GM19452 (cell line): Measurements from ENCODE around the gene PIERCE2.
A peak's percentile ranks its signal among the peaks of the same experiment; 100 is the strongest.
"Not testable (repeated sequence)": the region's sequence is repeated elsewhere in the genome, so short reads cannot be mapped to it uniquely, and the experiment has no call there.

Experiments used
- ATAC-seq: cut with Tn5 transposase; IDR thresholded peaks from one replicate; pipeline ENCODE4 v1.9.1; 2021; ENCODE audit not compliant: unreplicated experiment

Gene PIERCE2, protein sequence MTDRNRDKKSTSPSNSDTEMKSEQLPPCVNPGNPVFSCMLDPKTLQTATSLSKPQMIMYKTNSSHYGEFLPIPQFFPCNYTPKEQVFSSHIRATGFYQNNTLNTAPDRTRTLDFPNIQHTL

GRCh38 chr15:55408012-55408928 is at the start of gene PIERCE2, which contains the start of gene CCPG1:
TSS of gene PIERCE2 (plus strand) at chr15:55408495. CDS start at chr15:55408769, 274 bp downstream.
TSS of gene CCPG1 (minus strand) at chr15:55408359. CDS start at chr15:55389424, 18,935 bp downstream.
- peak; percentile 94 for ATAC-seq

- no peak for ATAC-seq
These were observed 48.0 kb upstream of the PIERCE2 start for GRCh38 chr15:55360256-55360655.

DNA sequence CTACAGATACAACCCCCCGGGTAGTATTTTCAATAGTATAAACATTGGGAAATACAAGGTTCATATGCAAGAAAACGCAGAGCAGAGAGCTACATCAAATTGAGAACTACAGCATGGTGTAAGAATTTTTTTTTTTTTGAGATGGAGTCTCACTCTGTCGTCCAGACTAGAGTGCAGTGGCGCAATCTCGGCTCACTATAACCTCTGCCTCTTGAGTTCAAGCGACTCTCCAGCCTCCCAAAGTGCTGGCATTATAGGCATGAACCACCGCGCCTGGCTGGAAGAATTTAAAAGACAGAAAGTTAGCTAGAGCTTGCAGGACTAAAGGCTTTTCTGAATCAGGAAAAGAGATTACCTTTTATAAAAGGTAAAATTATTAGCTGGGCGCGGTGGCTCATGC is 47.2 kb upstream of the PIERCE2 start:
- no peak for ATAC-seq

GRCh38 chr15:55362641-55363040 is 45.7 kb upstream of the PIERCE2 start:
- ATAC-seq, result no peak

DNA sequence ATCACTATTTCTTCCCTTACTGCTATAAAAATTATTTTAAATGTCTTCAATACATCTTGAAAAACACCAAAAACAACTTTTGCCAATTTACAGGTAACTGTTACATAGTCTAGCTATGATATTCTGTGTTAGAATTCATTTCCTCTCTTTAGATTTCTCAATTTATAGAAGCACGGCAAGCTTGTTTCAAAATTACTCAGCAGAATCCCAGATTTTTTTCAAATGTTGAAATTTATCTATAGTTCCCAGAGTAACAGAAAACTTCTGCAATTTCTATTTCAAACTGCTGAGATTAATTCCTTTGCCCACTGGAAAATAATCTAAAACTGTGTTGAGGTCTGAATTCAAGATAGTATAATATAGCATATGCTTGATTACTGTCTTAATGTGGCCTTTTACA is 41.3 kb upstream of the PIERCE2 start:
- ATAC-seq, result no peak

DNA sequence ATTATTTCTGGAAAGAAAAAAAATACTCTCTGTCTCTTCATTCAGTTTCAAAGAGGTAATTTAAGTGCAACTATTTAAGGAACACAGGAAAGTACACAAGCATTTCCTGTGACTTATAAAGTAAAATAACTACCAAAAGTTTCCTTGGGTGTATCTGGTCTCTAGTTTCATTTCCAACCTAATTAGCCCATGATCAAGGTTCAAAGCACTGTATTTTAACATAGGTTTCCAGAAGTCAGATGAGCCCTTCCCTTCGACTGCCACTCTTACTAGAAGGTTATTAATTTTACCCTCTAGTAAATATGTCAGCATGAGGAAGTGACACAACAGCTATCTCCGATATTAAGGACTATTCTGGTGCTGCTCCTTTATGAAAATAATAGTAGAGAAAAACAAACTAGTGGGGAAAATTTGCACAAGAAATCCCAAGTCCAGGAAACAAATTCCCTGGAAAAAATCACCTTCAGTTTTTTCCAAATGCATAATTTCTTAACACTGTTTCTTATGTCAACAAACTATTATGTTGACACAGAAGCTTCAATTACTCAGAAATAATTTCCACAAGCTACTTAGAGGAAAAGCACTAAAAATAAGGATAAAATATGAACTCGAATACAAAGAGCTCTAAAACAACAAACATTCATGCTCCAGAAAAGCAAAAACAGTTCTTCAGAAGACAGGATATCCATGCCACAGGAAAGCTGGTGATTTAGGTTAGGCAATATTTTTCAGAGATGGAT is 35.4 kb upstream of the PIERCE2 start:
- ATAC-seq, result no peak

DNA sequence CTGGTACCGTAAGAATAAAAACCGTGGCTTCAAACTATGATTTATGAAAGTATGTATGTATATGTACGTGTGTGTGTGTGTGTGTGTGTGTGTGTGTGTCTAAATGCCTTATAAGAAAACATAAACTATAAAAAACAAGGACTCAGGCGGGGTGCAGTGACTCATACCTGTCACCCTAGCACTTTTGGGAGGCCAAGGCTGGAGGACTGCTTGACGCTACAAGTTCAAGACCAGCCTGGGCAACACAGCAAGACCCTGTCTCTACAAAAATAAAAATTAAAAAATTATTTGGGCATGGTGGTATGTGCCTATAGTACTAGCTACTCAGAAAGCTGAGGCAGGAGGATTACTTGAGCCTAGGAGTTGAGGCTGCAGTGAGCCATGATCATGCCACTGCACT is 29.2 kb upstream of the PIERCE2 start:
- ATAC-seq, result no peak

DNA sequence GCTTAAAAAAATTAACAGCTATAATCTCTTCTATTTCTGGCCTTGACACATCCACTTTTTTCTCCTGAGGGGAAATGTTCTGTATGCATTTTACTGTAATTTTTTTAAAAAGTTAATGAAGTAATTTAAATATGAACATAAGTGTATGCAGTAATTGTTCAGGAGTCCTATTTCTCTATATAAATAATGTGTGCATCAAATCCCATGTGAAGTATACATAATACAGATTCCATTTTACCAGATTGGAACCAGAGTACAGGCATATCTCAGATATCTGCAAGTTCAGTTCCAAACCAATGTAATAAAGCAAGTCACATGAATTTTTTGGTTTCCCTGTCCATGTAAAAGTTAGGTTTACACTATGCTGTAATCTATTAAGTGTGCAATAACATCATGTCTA is 26.7 kb upstream of the PIERCE2 start:
- ATAC-seq, result no peak

DNA sequence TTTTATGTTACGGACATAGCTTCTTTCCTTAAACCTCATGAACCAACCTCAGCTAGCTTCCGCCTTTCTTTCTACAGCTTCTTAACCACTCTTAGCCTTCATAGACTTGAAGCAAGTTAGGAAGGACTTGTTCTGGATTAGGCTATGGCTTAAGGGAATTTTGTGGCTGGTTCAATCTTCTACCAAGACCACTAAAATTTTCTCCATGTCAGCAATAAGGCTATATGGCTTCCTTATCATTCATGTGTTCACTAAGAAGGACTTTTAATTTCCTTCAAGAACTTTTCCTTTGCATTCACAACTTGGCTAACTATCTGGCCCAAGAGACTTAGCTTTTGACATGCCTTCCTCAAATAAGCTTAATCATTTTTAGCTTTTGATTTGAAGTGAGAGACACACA is 24.6 kb upstream of the PIERCE2 start:
- no peak for ATAC-seq

GRCh38 chr15:55387027-55387426 is 21.3 kb upstream of the PIERCE2 start:
- ATAC-seq, result no peak

- no peak for ATAC-seq
These were observed 19.1 kb upstream of the PIERCE2 start for GRCh38 chr15:55389264-55389607.

DNA sequence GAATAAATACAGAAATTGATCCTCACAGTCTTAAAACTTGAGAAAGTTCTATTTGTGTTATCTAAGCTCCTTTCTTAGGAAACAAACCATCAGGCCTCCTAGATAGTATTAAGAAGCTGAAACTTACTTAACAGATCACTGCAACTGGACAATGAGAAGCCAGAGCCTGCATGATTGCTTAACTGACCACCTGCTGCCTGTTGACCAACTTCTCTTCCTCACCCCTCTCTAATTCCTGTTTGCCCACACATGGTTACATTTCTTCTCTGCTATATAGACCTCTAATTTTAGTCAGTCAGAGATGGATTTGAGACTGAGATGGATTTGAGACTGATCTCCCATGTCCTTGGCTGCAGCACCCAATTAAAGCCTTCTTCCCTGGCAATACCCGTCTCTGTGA is 13.6 kb upstream of the PIERCE2 start:
- no peak for ATAC-seq

DNA sequence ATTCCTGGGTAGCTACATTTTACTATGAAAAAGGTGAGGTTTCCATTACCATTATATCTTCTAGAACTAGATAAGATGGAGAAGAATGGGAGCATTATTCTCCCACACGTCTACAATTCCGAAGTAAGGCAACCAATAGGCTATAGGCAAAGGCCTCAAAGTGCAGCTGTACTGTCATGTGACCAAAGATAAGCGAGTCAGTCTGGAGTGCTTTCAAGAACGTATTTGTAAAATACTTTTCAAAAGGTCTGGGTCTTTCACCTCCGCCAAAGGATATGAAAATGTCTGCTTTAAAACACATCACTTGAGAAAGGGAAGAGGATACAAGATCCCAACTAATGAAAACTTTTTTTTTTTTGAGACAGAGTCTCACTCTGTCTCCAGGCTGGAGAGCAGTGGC is 10.1 kb upstream of the PIERCE2 start:
- ATAC-seq, result no peak

GRCh38 chr15:55400050-55400449 is 8.2 kb upstream of the PIERCE2 start:
- not testable (repeated sequence) for ATAC-seq

DNA sequence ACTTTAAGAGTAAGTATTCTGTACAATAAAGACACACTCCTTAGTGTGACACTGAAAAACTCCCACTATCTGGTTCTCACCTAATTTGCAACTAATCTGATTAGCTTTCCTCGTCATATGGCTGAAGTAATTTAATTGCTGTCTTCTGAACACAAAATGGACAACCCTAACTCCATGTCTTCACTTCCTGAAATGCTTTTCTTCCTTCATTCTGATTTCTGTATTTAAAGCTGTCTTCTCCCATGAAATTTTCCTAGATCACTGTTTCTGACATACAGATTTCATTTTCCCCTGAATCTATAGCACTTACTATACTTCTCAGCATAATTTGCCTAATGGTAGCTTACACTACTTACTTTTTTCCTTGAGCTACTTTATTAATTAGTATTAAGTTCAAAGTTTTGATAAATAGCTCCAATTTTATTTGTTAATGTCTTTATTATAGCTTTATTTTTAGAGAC is 6.5 kb upstream of the PIERCE2 start:
- no peak for ATAC-seq

- ATAC-seq, result no peak
These were observed 5.6 kb upstream of the PIERCE2 start for GRCh38 chr15:55402707-55403106.

DNA sequence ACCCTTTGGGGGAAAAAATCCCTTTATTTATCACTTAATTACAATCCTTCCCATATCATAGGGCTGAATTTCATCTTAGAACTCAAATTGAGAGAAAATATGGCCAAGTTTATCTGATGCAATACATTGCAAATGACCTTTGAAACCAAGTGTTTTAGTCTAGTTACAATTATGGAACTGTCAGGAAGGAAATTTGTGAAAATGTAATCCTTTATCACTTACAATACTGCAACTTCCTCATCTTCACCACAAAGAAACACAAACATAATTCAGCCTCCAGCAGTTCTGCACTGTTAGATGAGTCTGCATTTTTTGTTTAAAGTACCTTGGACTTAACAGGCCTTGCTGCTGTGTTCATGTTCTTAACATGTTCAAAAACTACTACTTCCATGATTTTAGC is 4.8 kb upstream of the PIERCE2 start:
- ATAC-seq, result no peak

- no peak for ATAC-seq
These were observed 740 bp upstream of the PIERCE2 start for GRCh38 chr15:55407498-55408011.

DNA sequence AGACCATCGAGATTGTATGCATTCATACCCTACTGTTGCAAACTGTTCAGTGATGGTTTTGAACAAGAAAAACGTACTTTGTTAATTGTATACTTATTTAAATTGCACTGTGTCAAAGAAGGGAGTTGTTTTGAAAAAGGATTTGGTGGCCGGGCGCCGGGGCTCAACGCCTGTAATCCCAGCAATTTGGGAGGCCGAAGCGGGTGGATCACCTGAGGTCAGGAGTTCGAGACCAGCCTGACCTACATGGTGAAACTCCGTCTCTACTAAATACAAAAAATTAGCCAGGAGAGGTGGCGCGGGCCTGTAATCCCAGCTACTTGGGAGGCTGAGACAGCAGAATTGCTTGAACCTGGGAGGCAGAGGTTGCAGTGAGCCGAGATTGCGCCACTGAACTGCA is 681 bp downstream of the PIERCE2 start:
- not testable (repeated sequence) for ATAC-seq

DNA sequence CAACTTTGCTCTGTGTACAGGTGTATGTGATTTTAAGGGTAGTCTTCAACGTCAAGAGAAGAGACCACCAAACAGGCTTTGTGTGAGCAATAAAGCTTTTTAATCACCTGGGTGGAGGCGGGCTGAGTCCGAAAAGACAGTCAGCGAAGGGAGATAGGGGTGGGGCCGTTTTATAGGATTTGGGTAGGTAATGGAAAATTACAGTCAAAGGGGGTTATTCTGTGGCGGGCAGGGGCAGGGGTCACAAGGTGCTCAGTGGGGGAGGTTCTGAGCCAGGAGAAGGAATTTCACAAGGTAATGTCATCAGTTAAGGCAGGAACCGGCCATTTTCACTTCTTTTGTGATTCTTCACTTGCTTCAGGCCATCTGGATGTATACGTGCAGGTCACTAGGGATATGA is 9.4 kb downstream of the PIERCE2 start:
- ATAC-seq, result not testable (repeated sequence)

- ATAC-seq, result no peak
These were observed 12.0 kb downstream of the PIERCE2 start for GRCh38 chr15:55420171-55420866.
